Measurements from ENCODE around the gene RHBDF2.
"Not testable (repeated sequence)": the region's sequence is repeated elsewhere in the genome, so short reads cannot be mapped to it uniquely, and the experiment has no call there.

RHBDF2 gene

GRCh38 chr17:76512366-76513305 is 11.4 kb upstream of the RHBDF2 start:
- no peaks in the 10 kb centered on the region for H3K36me3 ChIP-seq
- peaks cover 0 to 16% (median 4%) of the 10 kb centered on the region in 4 donors for H3K4me1 ChIP-seq
- H3K27me3 ChIP-seq = peaks cover 0 to 15% of the 10 kb centered on the region in 2 donors
- no peak overlapping the region for H3K27ac ChIP-seq
- intact Hi-C loops (cut with DNase I; ENCODE audit: low total_unique reads) = no loop called here
- H3K9me3 ChIP-seq = no peaks in the 10 kb centered on the region
- no peak overlapping the region for H3K4me3 ChIP-seq
- no peak for DNase-seq
- TF ChIP-seq, protein P1, sequence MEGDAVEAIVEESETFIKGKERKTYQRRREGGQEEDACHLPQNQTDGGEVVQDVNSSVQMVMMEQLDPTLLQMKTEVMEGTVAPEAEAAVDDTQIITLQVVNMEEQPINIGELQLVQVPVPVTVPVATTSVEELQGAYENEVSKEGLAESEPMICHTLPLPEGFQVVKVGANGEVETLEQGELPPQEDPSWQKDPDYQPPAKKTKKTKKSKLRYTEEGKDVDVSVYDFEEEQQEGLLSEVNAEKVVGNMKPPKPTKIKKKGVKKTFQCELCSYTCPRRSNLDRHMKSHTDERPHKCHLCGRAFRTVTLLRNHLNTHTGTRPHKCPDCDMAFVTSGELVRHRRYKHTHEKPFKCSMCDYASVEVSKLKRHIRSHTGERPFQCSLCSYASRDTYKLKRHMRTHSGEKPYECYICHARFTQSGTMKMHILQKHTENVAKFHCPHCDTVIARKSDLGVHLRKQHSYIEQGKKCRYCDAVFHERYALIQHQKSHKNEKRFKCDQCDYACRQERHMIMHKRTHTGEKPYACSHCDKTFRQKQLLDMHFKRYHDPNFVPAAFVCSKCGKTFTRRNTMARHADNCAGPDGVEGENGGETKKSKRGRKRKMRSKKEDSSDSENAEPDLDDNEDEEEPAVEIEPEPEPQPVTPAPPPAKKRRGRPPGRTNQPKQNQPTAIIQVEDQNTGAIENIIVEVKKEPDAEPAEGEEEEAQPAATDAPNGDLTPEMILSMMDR (IDR thresholded peaks at IDR 0.05) = no peak

GRCh38 chr17:76511668-76512365 is 10.6 kb upstream of the RHBDF2 start:
- intact Hi-C loops (cut with DNase I; ENCODE audit: low total_unique reads) = no loop called here
- Histone ChIP-seq H3K27me3 (peaks cover 0 to 23% of the 10 kb centered on the region in 2 donors), H3K27ac (no peak overlapping the region), H3K4me1 (peaks cover 0 to 16% (median 4%) of the 10 kb centered on the region in 4 donors), H3K9me3 (no peaks in the 10 kb centered on the region), H3K4me3 (no peak overlapping the region), H3K36me3 (no peaks in the 10 kb centered on the region)
- TF ChIP-seq, protein P1 (IDR thresholded peaks at IDR 0.05) = no peak
- DNase-seq = no peak

- DNase-seq = no peak
- no peak overlapping the region for H3K27ac ChIP-seq
- TF ChIP-seq, protein P1 (IDR thresholded peaks at IDR 0.05) = no peak
- H3K27me3 ChIP-seq = peaks cover 0 to 30% of the 10 kb centered on the region in 2 donors
- no peaks in the 10 kb centered on the region for H3K9me3 ChIP-seq
- peaks cover 0 to 18% (median 7%) of the 10 kb centered on the region in 4 donors for H3K4me1 ChIP-seq
- intact Hi-C loops (cut with DNase I; ENCODE audit: low total_unique reads) = no loop called here
- no peaks in the 10 kb centered on the region for H3K36me3 ChIP-seq
- H3K4me3 ChIP-seq = no peak overlapping the region
Measured at GRCh38 chr17:76510831-76511244, 9.6 kb upstream of the RHBDF2 start.

GRCh38 chr17:76508472-76509063 is 7.3 kb upstream of the RHBDF2 start:
- intact Hi-C loops (cut with DNase I; ENCODE audit: low total_unique reads) = loop anchor here (10.0 kb wide), 1 partner anchor 104 kb away; no protein-coding TSS in a partner anchor
- not testable (repeated sequence) for H3K4me1 ChIP-seq, DNase-seq, H3K27ac ChIP-seq, H3K9me3 ChIP-seq, H3K36me3 ChIP-seq, H3K4me3 ChIP-seq
- H3K27me3 ChIP-seq = peaks cover 0 to 33% of the 10 kb centered on the region in 2 donors

DNA sequence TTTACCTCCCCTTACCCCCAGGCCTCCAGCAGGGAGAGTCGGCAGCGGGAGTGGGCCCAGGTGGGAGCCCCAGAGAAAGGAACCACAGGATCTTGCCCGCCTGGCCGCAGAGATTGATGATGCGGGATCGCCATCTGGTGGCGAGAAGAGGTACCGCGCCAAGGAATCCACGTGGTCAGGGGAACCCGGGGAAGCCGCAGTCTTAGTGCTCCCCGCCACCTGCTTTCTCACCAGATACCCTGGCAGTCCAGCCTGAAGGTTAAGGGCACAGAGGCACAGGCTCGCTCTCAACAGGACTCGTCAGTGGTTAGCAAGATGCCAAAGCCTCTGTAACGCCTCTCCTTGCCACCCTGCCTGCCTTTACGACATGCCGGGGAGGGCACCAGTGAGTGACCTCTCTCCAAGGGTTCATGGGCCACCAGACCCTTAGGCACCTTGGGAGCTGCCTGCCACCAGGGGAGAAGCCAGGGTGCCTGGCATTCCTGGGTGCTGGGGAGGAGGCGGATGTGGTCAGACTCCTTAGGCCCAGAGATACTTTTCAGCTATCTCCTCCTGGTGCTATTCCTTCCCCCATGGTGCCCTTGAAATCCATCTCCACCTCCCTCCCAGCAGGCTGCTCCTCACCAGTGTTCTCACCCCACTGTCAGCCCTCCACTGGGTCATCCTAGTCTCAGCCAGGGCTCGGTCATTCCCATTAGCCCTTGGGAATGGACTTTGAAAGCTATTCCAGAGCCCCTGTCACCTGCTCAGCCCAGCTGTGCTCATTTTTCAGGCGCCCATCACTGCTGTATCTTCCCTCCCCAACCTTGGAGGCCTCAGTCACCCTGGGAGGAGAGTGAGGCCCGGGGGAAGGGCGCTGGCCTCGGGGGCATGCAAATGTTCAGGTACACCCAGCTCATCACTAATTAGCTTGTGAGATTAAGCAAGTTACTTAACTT is 5.5 kb upstream of the RHBDF2 start:
- DNase-seq = peak; percentile 82 to 89
- no peaks in the 10 kb centered on the region for H3K36me3 ChIP-seq
- H3K27me3 ChIP-seq = peaks cover 0 to 27% of the 10 kb centered on the region in 2 donors
- no peak overlapping the region for H3K27ac ChIP-seq
- intact Hi-C loops (cut with DNase I; ENCODE audit: low total_unique reads) = loop anchor here (1.0 to 10.0 kb wide), 2 partner anchors 41 to 102 kb away; no protein-coding TSS in a partner anchor
- H3K9me3 ChIP-seq = no peaks in the 10 kb centered on the region
- peaks cover 0 to 15% (median 10%) of the 10 kb centered on the region in 4 donors for H3K4me1 ChIP-seq
- TF ChIP-seq, protein P1 (IDR thresholded peaks at IDR 0.05) = peak; percentile 96 to 98
- H3K4me3 ChIP-seq = no peak overlapping the region
